AG10803 (cell line): ENCODE results near the gene SMIM5.

Source experiments
- DNase-seq: peaks from one replicate; pipeline ENCODE4 v3.0.0; 2010; ENCODE audit warnings: low read depth
- H3K4me3 ChIP-seq: 2 replicates; pipeline ENCODE4 v1.5.1; 2011; ENCODE audit warnings: mild to moderate bottlenecking, low read length, control low read depth
- TF ChIP-seq, protein P1 (sequence below): conservative IDR thresholded peaks from 2 replicates; pipeline ENCODE4 v1.5.1; 2011; ENCODE audit warnings: mild to moderate bottlenecking, low read length, control low read depth, inconsistent platforms

Gene SMIM5

DNA sequence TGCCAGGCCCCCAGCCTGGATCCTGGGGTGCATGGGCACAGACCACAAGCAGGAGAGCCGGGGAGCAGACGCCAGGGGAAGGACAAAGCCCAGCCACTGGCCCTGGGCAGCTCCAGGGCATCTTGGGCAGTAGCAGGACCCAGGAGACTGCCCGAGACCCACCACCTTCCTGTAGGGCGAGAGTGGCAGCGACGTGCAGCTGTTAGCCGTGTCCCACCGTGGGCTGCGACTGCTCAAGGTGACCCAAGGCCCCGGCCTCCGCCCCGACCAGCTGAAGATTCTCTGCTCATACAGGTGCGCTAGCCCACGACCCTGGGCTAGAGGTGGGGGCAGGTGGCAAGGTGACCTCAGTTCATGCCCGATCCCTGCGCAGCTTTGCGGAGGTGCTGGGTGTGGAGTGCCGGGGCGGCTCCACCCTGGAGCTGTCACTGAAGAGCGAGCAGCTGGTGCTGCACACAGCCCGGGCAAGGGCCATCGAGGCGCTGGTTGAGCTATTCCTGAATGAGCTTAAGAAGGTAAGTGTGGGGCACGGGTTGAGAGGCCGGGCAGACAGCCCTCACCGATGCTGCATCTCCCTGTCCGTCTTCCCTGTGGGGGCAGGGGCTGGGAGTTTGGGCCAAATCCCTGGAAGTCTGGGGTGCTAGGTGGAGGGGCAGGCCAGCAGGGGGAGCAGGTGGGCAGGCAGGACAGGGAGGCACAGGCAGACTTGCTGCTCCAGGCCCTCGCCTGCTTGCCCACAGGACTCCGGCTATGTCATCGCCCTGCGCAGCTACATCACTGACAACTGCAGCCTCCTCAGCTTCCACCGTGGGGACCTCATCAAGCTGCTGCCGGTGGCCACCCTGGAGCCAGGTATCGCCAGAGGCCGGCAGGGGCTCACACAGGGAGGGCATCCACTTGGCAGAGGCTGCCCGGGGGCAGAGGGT lies 13.5 kb upstream of the SMIM5 start:
- TF ChIP-seq, protein P1, sequence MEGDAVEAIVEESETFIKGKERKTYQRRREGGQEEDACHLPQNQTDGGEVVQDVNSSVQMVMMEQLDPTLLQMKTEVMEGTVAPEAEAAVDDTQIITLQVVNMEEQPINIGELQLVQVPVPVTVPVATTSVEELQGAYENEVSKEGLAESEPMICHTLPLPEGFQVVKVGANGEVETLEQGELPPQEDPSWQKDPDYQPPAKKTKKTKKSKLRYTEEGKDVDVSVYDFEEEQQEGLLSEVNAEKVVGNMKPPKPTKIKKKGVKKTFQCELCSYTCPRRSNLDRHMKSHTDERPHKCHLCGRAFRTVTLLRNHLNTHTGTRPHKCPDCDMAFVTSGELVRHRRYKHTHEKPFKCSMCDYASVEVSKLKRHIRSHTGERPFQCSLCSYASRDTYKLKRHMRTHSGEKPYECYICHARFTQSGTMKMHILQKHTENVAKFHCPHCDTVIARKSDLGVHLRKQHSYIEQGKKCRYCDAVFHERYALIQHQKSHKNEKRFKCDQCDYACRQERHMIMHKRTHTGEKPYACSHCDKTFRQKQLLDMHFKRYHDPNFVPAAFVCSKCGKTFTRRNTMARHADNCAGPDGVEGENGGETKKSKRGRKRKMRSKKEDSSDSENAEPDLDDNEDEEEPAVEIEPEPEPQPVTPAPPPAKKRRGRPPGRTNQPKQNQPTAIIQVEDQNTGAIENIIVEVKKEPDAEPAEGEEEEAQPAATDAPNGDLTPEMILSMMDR, result peak; percentile 42
- no peak overlapping the region for H3K4me3 ChIP-seq
- DNase-seq, result peak; percentile 29

DNA sequence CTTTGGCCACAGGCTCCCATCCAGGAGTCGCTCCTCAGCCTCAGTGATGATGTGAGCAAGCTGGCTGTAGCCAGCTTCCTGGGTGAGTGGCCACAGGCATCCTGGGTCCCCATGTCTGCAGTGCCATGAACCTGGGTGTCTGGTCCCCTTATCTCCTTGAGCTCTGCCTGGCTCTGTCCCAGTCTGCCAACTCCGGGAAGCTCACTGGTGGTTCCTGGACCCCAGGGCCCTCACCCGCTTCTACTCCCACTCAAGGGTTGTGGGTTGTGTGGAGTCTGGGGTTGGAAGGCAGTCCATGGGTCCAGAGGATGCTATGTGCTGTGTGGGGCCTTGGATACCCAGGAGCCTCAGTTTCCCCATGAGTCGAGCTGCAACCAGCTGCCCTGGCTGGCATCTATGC lies 11.7 kb upstream of the SMIM5 start:
- H3K4me3 ChIP-seq, result no peak overlapping the region
- TF ChIP-seq, protein P1, result no peak
- DNase-seq, result no peak

DNA sequence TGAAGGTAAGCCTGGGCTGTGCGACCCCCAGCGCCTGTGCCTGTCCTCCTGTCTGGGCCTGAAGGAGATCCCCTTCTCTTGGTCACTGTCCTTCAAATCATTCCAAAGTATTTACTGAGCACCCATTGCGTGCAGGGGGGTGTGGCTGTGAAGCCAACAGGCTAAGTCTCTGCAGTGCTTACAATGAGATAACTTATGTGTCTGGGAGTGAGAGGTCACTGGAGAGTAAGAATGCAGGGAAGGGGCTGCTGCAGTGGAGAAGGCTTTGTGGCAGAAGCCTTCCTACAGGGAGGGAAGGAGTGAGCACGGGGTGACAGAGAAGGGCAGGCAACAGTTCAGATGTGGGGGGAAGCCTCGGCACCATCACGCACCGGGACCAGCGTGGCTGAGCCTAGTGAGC lies 11.2 kb upstream of the SMIM5 start:
- TF ChIP-seq, protein P1, result no peak
- no peak overlapping the region for H3K4me3 ChIP-seq
- DNase-seq, result no peak

DNA sequence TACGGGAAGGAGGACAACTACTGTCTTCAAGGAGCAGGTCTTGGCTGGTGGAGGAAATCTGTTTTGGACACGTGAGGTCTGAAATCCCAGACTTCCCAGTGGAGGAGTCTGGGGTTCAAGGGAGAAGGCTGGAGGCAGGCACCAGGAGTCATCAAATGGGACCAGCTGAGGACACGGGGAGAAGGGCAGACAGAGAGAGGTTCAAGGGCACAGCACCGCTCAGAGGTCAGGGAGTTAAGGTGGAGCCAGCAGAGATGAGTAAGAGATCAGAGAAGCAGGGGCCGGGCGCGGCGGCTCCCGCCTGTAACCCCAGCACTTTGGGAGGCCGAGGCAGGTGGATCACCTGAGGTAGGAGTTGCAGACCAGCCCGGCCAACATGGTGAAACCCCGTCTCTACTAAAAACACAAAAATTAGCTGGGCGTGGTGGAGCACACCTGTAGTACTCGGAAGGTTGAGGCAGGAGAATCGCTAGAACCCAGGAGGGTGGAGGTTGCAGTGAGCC lies 10.4 kb upstream of the SMIM5 start:
- DNase-seq, result no peak
- TF ChIP-seq, protein P1, result no peak
- no peak overlapping the region for H3K4me3 ChIP-seq

DNA sequence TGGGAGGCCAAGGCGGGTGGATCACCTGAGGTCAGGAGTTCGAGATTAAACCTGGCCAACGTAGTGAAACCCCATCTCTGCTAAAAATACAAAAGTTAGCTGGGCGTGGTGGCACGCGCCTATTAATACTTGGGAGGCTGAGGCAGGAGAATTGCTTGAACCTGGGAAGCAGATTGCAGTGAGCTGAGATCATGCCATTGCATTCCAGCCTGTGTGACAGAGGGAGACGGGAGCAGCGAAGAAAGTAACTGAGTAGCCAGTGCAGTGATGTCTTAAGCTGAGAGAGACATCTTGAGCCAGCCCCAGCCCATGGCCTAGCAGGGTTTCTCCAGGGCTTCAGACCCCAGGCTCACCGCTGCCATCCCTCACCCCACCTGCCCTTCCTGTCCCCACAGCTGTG lies 9.8 kb upstream of the SMIM5 start:
- H3K4me3 ChIP-seq, result no peak overlapping the region
- peak; percentile 31 for DNase-seq
- TF ChIP-seq, protein P1, result no peak

DNA sequence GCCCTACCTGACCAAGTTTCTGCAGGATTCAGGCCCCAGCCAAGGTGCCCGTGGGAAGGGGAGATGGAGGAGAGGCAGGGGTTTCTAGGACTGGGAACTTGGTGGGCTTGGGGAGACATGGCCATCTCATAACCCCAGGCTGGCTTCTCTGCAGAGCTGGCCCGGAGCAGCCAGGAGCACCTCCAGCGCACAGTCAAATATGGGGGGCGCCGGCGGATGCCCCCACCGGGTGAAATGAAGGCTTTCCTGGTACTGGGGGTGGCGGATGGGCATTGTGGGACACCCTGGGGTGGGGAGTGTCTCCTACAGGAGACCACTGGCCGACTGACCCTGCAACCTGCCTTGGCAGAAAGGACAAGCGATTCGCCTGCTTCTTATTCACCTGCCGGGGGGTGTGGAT lies 9.2 kb upstream of the SMIM5 start:
- TF ChIP-seq, protein P1, result no peak
- no peak overlapping the region for H3K4me3 ChIP-seq
- DNase-seq, result no peak
